T-helper 1 cell treated with Interleukin-12 subunit alpha and Interleukin-12 subunit beta and Interleukin-4 antibody, amounts not matched to agents 30 μg/mL and 1 μg/mL, for 36 hours (primary cell): ENCODE results near the gene RBM34.
A peak's percentile ranks its signal among the peaks of the same experiment; 100 is the strongest.
"Not testable (repeated sequence)": the region's sequence is repeated elsewhere in the genome, so short reads cannot be mapped to it uniquely, and the experiment has no call there.

Experiments
- H3K27ac Mint-ChIP-seq: one replicate; pipeline ENCODE4 v1.8.0; 2021; ENCODE audit warnings: mild to moderate bottlenecking, mixed read lengths
- H3K27me3 Mint-ChIP-seq: one replicate; pipeline ENCODE4 v1.8.0; 2021; ENCODE audit warnings: low read depth, mixed read lengths
- H3K36me3 Mint-ChIP-seq: one replicate; pipeline ENCODE4 v1.8.0; 2021; ENCODE audit warnings: low read depth, mixed read lengths
- H3K4me1 Mint-ChIP-seq: one replicate; pipeline ENCODE4 v1.8.0; 2021; ENCODE audit warnings: low read depth, mixed read lengths
- H3K4me3 Mint-ChIP-seq: one replicate; pipeline ENCODE4 v1.8.0; 2021; ENCODE audit warnings: mild to moderate bottlenecking, moderate library complexity, mixed read lengths
- H3K9me3 Mint-ChIP-seq: one replicate; pipeline ENCODE4 v1.8.0; 2021; ENCODE audit warnings: mixed read lengths

The RBM34 gene, protein sequence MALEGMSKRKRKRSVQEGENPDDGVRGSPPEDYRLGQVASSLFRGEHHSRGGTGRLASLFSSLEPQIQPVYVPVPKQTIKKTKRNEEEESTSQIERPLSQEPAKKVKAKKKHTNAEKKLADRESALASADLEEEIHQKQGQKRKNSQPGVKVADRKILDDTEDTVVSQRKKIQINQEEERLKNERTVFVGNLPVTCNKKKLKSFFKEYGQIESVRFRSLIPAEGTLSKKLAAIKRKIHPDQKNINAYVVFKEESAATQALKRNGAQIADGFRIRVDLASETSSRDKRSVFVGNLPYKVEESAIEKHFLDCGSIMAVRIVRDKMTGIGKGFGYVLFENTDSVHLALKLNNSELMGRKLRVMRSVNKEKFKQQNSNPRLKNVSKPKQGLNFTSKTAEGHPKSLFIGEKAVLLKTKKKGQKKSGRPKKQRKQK

GRCh38 chr1:235160957-235161684, at the start of gene RBM34:
TSS of gene RBM34 (minus strand) at chr1:235161250. CDS start at chr1:235161226, 24 bp downstream.
- Mint-ChIP-seq H3K4me3 (peak within 1 kb of the TSS; percentile 94), H3K36me3 (peaks cover 21% of the 10 kb centered on the region), H3K4me1 (peaks cover 17% of the 10 kb centered on the region), H3K27ac (peak within 1 kb of the TSS; percentile 97), H3K9me3 (peaks cover 4% of the 10 kb centered on the region), H3K27me3 (no peaks in the 10 kb centered on the region)

DNA sequence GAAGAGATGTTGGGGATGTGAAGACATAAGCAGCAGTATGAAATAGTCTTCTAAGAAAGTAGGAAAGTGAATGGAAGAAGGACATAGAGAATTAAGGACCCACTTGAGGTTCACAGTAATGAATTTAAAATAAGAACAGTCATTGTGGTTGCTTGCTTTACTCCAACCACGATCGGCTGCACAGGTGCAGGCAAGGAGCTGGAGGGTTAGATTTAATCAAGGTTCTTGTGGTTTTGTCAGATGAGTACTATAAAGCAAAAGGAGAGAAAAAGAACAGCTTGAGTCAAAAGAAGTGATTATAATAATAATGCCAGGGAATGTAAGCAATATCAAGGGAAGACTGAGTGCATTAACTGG, 46.1 kb upstream of the RBM34 start:
- peaks cover 19% of the 10 kb centered on the region for H3K4me1 Mint-ChIP-seq
- H3K27me3 Mint-ChIP-seq, result no peaks in the 10 kb centered on the region
- no peaks in the 10 kb centered on the region for H3K9me3 Mint-ChIP-seq
- H3K36me3 Mint-ChIP-seq, result peaks cover 30% of the 10 kb centered on the region
- H3K27ac Mint-ChIP-seq, result peak overlapping the region; percentile 86
- peak overlapping the region; percentile 43 for H3K4me3 Mint-ChIP-seq

DNA sequence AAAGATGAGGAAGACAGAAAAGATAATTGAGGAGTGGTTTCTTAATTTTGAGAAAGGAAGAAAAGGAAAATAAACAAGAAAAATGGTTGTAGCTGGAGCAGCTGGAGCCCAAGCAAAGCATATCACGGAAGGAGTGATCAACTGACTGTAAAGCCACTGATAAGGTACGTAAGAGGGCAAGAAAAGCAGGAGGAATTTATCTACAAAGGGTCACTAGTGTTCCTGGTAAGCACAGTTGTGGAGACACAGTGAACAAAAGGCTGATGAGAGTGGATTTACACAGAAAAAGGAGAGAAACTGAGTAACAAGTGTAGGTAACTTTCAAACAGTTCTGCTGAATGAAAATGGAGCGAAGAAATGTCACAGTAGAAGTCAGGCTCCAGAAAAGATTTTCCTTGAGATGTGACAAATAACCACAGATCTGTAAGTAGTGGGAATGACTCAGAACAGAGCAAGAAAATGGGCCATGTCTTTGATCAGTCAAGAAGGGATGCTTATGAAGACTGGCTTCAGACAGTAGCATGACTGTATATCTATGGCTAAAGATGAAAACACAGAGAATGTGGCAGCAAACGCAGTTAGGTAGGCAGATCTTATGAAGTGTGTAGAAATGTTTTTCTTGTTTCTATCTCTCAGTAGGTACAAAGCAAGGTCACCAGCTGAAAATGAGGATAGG, 45.6 kb upstream of the RBM34 start:
- no peaks in the 10 kb centered on the region for H3K9me3 Mint-ChIP-seq
- no peaks in the 10 kb centered on the region for H3K27me3 Mint-ChIP-seq
- H3K4me3 Mint-ChIP-seq, result peak overlapping the region; percentile 43

DNA sequence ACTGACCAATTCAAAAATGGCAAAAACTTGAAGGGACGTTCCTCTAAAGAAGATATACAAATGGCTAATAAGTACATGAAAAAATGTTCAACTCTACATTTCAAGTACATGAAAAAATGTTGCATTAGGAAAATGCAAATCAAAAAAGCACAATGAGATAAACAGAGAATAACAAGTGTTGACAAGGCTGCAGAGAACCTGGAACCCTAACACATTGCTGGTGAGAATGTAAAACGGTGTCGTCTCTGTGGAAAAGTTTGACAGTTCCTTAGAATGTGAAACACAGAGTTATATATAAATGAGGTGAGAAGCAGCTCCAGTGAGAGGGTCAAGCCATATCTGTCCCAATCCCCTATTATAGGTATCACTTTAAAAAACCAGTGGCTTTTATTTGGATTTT, 44.6 kb upstream of the RBM34 start:
- Mint-ChIP-seq H3K4me3 (no peak overlapping the region), H3K9me3 (no peaks in the 10 kb centered on the region), H3K27ac (peak overlapping the region; percentile 37), H3K36me3 (peaks cover 23% of the 10 kb centered on the region), H3K4me1 (peaks cover 18% of the 10 kb centered on the region), H3K27me3 (no peaks in the 10 kb centered on the region)

More for the DNA sequence above, 45.6 kb upstream of the RBM34 start:
- Mint-ChIP-seq H3K36me3 (peaks cover 25% of the 10 kb centered on the region), H3K4me1 (peaks cover 18% of the 10 kb centered on the region), H3K27ac (peak overlapping the region; percentile 86)

DNA sequence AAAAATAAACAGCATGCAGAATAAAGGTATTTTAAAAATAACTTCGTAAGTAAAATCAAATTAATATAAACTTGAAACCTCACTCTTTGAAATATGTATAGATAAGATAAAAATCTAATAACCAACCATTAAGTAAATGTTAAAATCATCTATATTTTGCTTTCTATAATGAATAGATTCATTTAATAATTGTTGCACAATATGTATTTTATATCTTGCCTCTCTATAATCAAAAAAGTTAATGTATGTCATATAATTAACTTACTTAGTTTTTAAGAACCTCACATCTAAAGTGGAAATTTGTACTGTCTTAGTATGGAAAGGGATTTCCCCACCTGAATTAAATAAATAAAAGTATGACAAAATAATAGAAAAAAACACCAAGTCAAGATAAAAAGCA, 42.4 kb upstream of the RBM34 start:
- H3K9me3 Mint-ChIP-seq, result no peaks in the 10 kb centered on the region
- no peak overlapping the region for H3K27ac Mint-ChIP-seq
- peaks cover 21% of the 10 kb centered on the region for H3K4me1 Mint-ChIP-seq
- no peak overlapping the region for H3K4me3 Mint-ChIP-seq
- no peaks in the 10 kb centered on the region for H3K27me3 Mint-ChIP-seq
- peaks cover 23% of the 10 kb centered on the region for H3K36me3 Mint-ChIP-seq

GRCh38 chr1:235202447-235202846, 41.4 kb upstream of the RBM34 start:
- not testable (repeated sequence) for H3K4me3 Mint-ChIP-seq, H3K27ac Mint-ChIP-seq, H3K27me3 Mint-ChIP-seq, H3K9me3 Mint-ChIP-seq
- Mint-ChIP-seq H3K4me1 (peaks cover 19% of the 10 kb centered on the region), H3K36me3 (peaks cover 23% of the 10 kb centered on the region)

DNA sequence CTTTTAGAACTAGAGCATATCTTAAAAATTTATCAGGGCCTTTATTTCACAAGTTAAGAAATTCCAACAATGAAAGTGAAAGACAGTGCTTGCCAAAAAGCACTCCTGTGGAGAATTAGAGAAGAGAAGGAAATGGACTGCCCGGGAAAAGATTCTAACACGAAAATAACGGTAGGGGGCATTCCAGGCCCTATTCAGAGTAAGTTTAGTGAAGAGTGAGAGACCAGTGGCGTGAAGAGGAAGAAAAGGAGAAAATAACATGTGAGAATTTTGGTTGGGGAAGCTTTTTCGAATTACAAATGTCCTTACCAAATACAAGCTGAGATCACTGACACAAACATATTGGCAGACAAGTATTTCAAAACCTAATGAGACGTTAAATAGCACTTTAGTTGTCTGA, 38.4 kb upstream of the RBM34 start:
- H3K36me3 Mint-ChIP-seq, result peaks cover 15% of the 10 kb centered on the region
- no peak overlapping the region for H3K4me3 Mint-ChIP-seq
- H3K9me3 Mint-ChIP-seq, result no peaks in the 10 kb centered on the region
- no peaks in the 10 kb centered on the region for H3K27me3 Mint-ChIP-seq
- H3K27ac Mint-ChIP-seq, result no peak overlapping the region
- H3K4me1 Mint-ChIP-seq, result peaks cover 3% of the 10 kb centered on the region

- H3K9me3 Mint-ChIP-seq, result no peaks in the 10 kb centered on the region
- H3K4me1 Mint-ChIP-seq, result peaks cover 3% of the 10 kb centered on the region
- peaks cover 20% of the 10 kb centered on the region for H3K36me3 Mint-ChIP-seq
- no peak overlapping the region for H3K4me3 Mint-ChIP-seq
- H3K27ac Mint-ChIP-seq, result no peak overlapping the region
- H3K27me3 Mint-ChIP-seq, result no peaks in the 10 kb centered on the region
Observed at GRCh38 chr1:235190431-235190830, 29.4 kb upstream of the RBM34 start.

- Mint-ChIP-seq H3K4me1 (peaks cover 8% of the 10 kb centered on the region), H3K9me3 (no peaks in the 10 kb centered on the region), H3K36me3 (peaks cover 16% of the 10 kb centered on the region), H3K27me3 (no peaks in the 10 kb centered on the region), H3K27ac (no peak overlapping the region), H3K4me3 (no peak overlapping the region)
Observed at GRCh38 chr1:235187316-235187715, 26.3 kb upstream of the RBM34 start.

- Mint-ChIP-seq H3K4me1 (peaks cover 15% of the 10 kb centered on the region), H3K27ac (peak overlapping the region; percentile 12), H3K4me3 (no peak overlapping the region), H3K9me3 (no peaks in the 10 kb centered on the region), H3K36me3 (peaks cover 29% of the 10 kb centered on the region), H3K27me3 (no peaks in the 10 kb centered on the region)
Observed at GRCh38 chr1:235181561-235182245, 20.7 kb upstream of the RBM34 start.

- peaks cover 33% of the 10 kb centered on the region for H3K36me3 Mint-ChIP-seq
- peaks cover 15% of the 10 kb centered on the region for H3K4me1 Mint-ChIP-seq
- H3K4me3 Mint-ChIP-seq, result no peak overlapping the region
- H3K27ac Mint-ChIP-seq, result no peak overlapping the region
- no peaks in the 10 kb centered on the region for H3K27me3 Mint-ChIP-seq
- no peaks in the 10 kb centered on the region for H3K9me3 Mint-ChIP-seq
Observed at GRCh38 chr1:235180916-235181460, 19.9 kb upstream of the RBM34 start.

- peaks cover 29% of the 10 kb centered on the region for H3K36me3 Mint-ChIP-seq
Observed at GRCh38 chr1:235176486-235176885, 15.4 kb upstream of the RBM34 start.

DNA sequence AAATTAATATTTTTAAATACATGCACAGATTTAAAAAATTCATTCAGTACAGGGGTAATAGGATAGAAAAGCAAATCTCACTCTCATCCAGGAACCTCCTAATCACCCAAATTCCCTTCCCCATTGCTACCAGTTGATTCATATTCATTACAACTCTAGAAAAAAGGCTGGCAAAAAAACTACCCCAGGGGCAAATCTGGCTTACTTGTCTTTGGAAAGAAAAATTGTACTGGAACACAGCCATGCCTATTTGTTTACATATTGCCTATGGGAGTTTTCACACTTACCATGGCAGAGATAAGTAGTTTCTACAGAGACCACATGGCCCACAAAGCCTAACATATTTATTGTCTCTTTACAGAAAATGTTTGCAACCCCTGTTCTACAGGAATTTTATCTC, 8.9 kb upstream of the RBM34 start:
- no peak overlapping the region for H3K27ac Mint-ChIP-seq
- H3K4me3 Mint-ChIP-seq, result no peak overlapping the region
- peaks cover 2% of the 10 kb centered on the region for H3K4me1 Mint-ChIP-seq
- no peaks in the 10 kb centered on the region for H3K27me3 Mint-ChIP-seq
- H3K9me3 Mint-ChIP-seq, result no peaks in the 10 kb centered on the region
- peaks cover 20% of the 10 kb centered on the region for H3K36me3 Mint-ChIP-seq

More at GRCh38 chr1:235176486-235176885, 15.4 kb upstream of the RBM34 start:
- Mint-ChIP-seq H3K4me1 (peaks cover 3% of the 10 kb centered on the region), H3K27me3 (no peaks in the 10 kb centered on the region), H3K9me3 (no peaks in the 10 kb centered on the region), H3K4me3 (no peak overlapping the region), H3K27ac (no peak overlapping the region)

- Mint-ChIP-seq H3K27me3 (no peaks in the 10 kb centered on the region), H3K27ac (no peak overlapping the region), H3K9me3 (peaks cover 4% of the 10 kb centered on the region), H3K36me3 (peaks cover 24% of the 10 kb centered on the region), H3K4me1 (peaks cover 2% of the 10 kb centered on the region), H3K4me3 (no peak overlapping the region)
Observed at GRCh38 chr1:235168375-235168774, 7.3 kb upstream of the RBM34 start.
